Measurements from ENCODE around the gene IFI16. TPM values are rescaled to one million over a fixed set of nuclear protein-coding genes. Genes with fewer than 3 reads are reported as not detected.

IFI16 gene
- total RNA-seq, 1 donor from 2014 or later: 34.0 TPM

- TF ChIP-seq CTCF (IDR thresholded peaks at IDR 0.05; ENCODE audit: insufficient read depth, low read length, severe bottlenecking): no peak
- Histone ChIP-seq H3K4me3 (ENCODE audit: low read depth, low read length) (no peak overlapping the region), H3K36me3 (ENCODE audit: control insufficient read depth, insufficient read depth, low read length) (no peaks in the 10 kb centered on the region), H3K27me3 (ENCODE audit: control insufficient read depth, insufficient read depth, low read length) (no peaks in the 10 kb centered on the region)
- FAIRE-seq (no peak), DNase-seq (ENCODE audit: low read depth) (no peak)
Measured at GRCh38 chr1:159088546-159089183, 79.0 kb downstream of the IFI16 start.

GRCh38 chr1:159089184-159089791 lies 79.6 kb downstream of the IFI16 start:
- no peaks in the 10 kb centered on the region for H3K36me3 ChIP-seq (ENCODE audit: control insufficient read depth, insufficient read depth, low read length)
- no peak overlapping the region for H3K4me3 ChIP-seq (ENCODE audit: low read depth, low read length)
- FAIRE-seq (no peak), DNase-seq (ENCODE audit: low read depth) (no peak)
- no peaks in the 10 kb centered on the region for H3K27me3 ChIP-seq (ENCODE audit: control insufficient read depth, insufficient read depth, low read length)
- peak; percentile 40 for TF ChIP-seq CTCF (IDR thresholded peaks at IDR 0.05; ENCODE audit: insufficient read depth, low read length, severe bottlenecking)

- TF ChIP-seq CTCF (IDR thresholded peaks at IDR 0.05; ENCODE audit: insufficient read depth, low read length, severe bottlenecking): no peak
- peak; percentile 78 for DNase-seq (ENCODE audit: low read depth)
Measured at GRCh38 chr1:159090286-159091179, 80.8 kb downstream of the IFI16 start.

GRCh38 chr1:159091180-159091560 lies 81.5 kb downstream of the IFI16 start:
- DNase-seq (ENCODE audit: low read depth): peak; percentile 83

More at GRCh38 chr1:159090286-159091179, 80.8 kb downstream of the IFI16 start:
- no peaks in the 10 kb centered on the region for H3K36me3 ChIP-seq (ENCODE audit: control insufficient read depth, insufficient read depth, low read length)
- H3K27me3 ChIP-seq (ENCODE audit: control insufficient read depth, insufficient read depth, low read length): no peaks in the 10 kb centered on the region
- FAIRE-seq: no peak
- H3K4me3 ChIP-seq (ENCODE audit: low read depth, low read length): no peak overlapping the region

DNA sequence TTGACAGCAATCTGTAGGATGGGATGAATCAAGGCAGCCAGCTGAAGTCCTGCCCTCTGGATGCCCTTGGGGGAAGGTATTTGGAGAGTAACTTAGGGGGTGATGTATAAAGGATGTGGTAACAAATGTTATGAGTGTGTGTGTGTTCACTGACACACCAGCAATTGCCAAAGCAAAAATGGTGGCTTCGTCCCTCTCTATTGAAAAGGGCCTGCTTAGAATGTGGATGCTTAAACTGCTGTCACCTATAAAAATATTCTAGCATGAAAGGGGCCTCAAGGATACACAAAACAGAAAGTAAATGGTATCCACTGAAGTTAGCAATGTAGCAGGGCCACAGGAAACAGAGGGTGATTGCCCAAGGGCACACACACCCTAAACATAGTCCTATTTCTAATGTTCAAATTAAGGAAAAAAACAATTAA lies 81.9 kb downstream of the IFI16 start:
- Histone ChIP-seq H3K27me3 (ENCODE audit: control insufficient read depth, insufficient read depth, low read length) (no peaks in the 10 kb centered on the region), H3K4me3 (ENCODE audit: low read depth, low read length) (no peak overlapping the region), H3K36me3 (ENCODE audit: control insufficient read depth, insufficient read depth, low read length) (no peaks in the 10 kb centered on the region)
- FAIRE-seq: no peak
- TF ChIP-seq CTCF (IDR thresholded peaks at IDR 0.05; ENCODE audit: insufficient read depth, low read length, severe bottlenecking): no peak
- peak; percentile 83 for DNase-seq (ENCODE audit: low read depth)

More at GRCh38 chr1:159091180-159091560, 81.5 kb downstream of the IFI16 start:
- H3K4me3 ChIP-seq (ENCODE audit: low read depth, low read length): no peak overlapping the region
- no peaks in the 10 kb centered on the region for H3K27me3 ChIP-seq (ENCODE audit: control insufficient read depth, insufficient read depth, low read length)
- TF ChIP-seq CTCF (IDR thresholded peaks at IDR 0.05; ENCODE audit: insufficient read depth, low read length, severe bottlenecking): no peak
- FAIRE-seq: no peak
- H3K36me3 ChIP-seq (ENCODE audit: control insufficient read depth, insufficient read depth, low read length): no peaks in the 10 kb centered on the region

Data from bronchial epithelial cell (primary cell).